ENCODE measurements around the gene ZNF500.

DNA sequence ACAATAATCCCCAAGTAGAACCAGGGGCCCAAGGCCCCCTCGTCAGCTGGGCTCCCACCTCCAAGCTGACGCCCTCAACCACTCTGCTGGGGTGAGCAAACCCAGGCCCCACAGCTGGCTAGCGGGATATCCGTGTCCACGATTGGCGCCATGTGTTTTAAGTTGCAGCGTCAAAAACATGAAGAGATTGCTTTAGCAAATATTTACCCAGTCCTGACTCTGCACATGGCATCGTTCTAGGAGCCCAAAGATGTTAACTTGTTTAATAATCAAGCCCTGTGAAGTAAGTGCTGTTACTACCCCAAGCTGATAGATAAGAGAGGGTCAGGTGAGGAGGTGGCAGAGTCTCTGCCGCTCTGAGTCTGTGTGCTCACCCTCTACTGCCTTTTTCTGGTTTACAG is 21.5 kb upstream of the ZNF500 start:
- TF ChIP-seq POLR2A (IDR thresholded peaks at IDR 0.05), result no peak
- TF ChIP-seq, protein P1, sequence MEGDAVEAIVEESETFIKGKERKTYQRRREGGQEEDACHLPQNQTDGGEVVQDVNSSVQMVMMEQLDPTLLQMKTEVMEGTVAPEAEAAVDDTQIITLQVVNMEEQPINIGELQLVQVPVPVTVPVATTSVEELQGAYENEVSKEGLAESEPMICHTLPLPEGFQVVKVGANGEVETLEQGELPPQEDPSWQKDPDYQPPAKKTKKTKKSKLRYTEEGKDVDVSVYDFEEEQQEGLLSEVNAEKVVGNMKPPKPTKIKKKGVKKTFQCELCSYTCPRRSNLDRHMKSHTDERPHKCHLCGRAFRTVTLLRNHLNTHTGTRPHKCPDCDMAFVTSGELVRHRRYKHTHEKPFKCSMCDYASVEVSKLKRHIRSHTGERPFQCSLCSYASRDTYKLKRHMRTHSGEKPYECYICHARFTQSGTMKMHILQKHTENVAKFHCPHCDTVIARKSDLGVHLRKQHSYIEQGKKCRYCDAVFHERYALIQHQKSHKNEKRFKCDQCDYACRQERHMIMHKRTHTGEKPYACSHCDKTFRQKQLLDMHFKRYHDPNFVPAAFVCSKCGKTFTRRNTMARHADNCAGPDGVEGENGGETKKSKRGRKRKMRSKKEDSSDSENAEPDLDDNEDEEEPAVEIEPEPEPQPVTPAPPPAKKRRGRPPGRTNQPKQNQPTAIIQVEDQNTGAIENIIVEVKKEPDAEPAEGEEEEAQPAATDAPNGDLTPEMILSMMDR (IDR thresholded peaks at IDR 0.05), result no peak

Data from uterus (tissue), 2 donors.